Esophagus muscularis mucosa (tissue), 4 donors: Measurements from ENCODE around the gene PITX1. TPM values are rescaled to one million over a fixed set of nuclear protein-coding genes. Genes with fewer than 3 reads are reported as not detected.

ENCODE experiments used
- DNase-seq: peaks from one replicate; pipeline ENCODE4 v3.0.0-alpha.2; 2017; ENCODE audit errors: extremely low spot score
- H3K27ac ChIP-seq, 4 donors: fragments of 200-600 bp; sonication (generic); replicated peaks in 1 of 4; 1 replicate in 3 of 4; 2 replicates in 1 of 4; pipeline ENCODE4 v1.5.1; 2016 to 2019; ENCODE audit warnings: mild to moderate bottlenecking in 1 of 4
- H3K27me3 ChIP-seq, 4 donors: fragments of 200-600 bp; sonication (generic); one replicate each; pipeline versions ENCODE4 v1.5.1 to v1.6.0; 2016 to 2019
- H3K36me3 ChIP-seq, 4 donors: fragments of 200-600 bp; sonication (generic); one replicate each; pipeline ENCODE4 v1.5.1; 2016 to 2019
- H3K4me1 ChIP-seq, 4 donors: fragments of 200-600 bp; sonication (generic); one replicate each; pipeline ENCODE4 v1.5.1; 2016 to 2019
- H3K4me3 ChIP-seq, 4 donors: fragments of 200-600 bp; sonication (generic); 1 replicate in 2 of 4; 2 replicates in 2 of 4; pipeline ENCODE4 v1.5.1; 2016 to 2019; ENCODE audit warnings: mild to moderate bottlenecking in 4 of 4, moderate library complexity in 1 of 4
- H3K9me3 ChIP-seq, 4 donors: fragments of 200-600 bp; sonication (generic); 1 replicate in 3 of 4; 2 replicates in 1 of 4; pipeline ENCODE4 v1.5.1; 2016 to 2019
- EP300 ChIP-seq: sonication (generic); formaldehyde crosslinking; IDR thresholded peaks from one replicate; pipeline ENCODE4 v1.6.1; 2017; ENCODE audit warnings: antibody characterized with exemption
- POLR2A ChIP-seq: fragments of 450-650 bp; IDR thresholded peaks from one replicate; pipeline ENCODE4 v1.6.1; 2017; ENCODE audit warnings: antibody characterized with exemption, moderate library complexity, mild to moderate bottlenecking, low read depth
- POLR2AphosphoS5 ChIP-seq, 2 donors: sonication (generic); formaldehyde crosslinking; IDR thresholded peaks; one replicate each; pipeline ENCODE4 v1.6.1; 2017; ENCODE audit warnings: antibody characterized with exemption in 2 of 2
- WGBS: methylation state at CpG from one replicate; pipeline ENCODE4 v1.1.5; 2018; 5-methylcytosine and 5-hydroxymethylcytosine counted together
- intact Hi-C: fragments of 100-400 bp; cut with DNase I; formaldehyde crosslinking; loops from one replicate; pipeline ENCODE4 v1.15.1; 2023
- total RNA-seq, 4 donors: library from RNA; depleted of rRNA; stranded (reverse); fragments of >200 nt; gene quantifications; one replicate each; pipeline versions ENCODE4 v1.1.0 to v1.2.1, GENCODE V29; 2016
- TF ChIP-seq, protein P1 (sequence below), 3 experiments: fragments of 200-600 bp in 2 of 3; fragments of 450-650 bp in 1 of 3; sonication (generic) in 2 of 3; IDR thresholded peaks; one replicate each; pipeline ENCODE4 v1.5.1; 2017 to 2019; ENCODE audit warnings: antibody characterized with exemption in 3 of 3, mild to moderate bottlenecking in 2 of 3, moderate library complexity in 1 of 3

The PITX1 gene
- total RNA-seq, 4 donors from 2014 or later: 3.7 to 8.7 (median 6.2) TPM

DNA sequence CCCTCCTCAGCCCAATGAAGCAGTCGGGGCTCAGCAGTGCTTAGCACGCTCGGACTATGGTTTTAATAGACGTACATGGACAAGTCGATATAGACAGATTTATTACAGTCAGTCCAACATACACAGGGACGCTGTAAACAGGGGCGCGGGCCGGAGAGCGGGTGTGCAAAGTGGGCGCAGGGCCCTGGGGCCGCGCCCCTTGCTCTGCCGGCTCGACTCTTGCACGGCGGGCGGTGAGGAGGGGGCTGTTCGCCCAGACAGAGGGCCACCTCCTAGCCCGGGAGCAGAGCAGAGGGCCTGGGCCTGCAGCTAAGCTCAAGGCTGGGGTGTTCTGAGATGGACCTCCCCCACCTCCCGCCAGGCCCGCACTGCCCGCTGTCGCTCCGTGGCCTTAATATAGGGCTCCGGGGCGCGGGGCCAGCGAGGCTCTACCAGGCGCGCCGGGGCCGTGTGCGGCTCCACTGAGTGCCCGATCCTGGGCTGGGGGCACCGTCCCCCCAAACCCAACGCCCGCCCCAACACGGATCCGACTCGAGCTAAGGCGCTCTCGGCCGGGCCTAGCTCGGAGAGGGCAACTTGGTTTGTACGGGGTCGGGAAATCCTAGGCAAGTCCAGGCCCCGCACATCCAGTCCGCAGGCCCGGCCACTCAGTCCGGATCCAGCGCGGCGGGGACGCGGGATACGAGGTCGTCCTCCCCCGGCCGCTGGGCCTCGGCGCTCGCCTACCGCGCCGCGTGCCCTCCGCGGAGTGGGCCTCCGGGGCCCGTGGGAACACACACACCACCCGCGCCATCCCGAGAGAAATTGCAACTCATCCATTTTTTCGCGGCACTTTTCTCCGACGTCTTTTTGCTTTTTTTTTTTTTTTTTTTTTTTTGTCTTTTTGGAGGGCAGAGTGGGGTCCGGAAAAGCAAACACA, 6.1 kb downstream of the PITX1 start:
- Histone ChIP-seq H3K4me3 (peak overlapping the region in 1 of 4 donors; percentile 32), H3K36me3 (no peaks in the 10 kb centered on the region), H3K27me3 (peaks cover 21 to 75% (median 52%) of the 10 kb centered on the region in 4 donors), H3K9me3 (no peaks in the 10 kb centered on the region), H3K27ac (peak overlapping the region in 1 of 4 donors; percentile 53), H3K4me1 (peaks cover 22 to 53% (median 48%) of the 10 kb centered on the region in 4 donors)
- TF ChIP-seq EP300 (no peak), POLR2A (no peak), POLR2AphosphoS5 (IDR thresholded peaks at IDR 0.05) (no peak)
- TF ChIP-seq, protein P1, sequence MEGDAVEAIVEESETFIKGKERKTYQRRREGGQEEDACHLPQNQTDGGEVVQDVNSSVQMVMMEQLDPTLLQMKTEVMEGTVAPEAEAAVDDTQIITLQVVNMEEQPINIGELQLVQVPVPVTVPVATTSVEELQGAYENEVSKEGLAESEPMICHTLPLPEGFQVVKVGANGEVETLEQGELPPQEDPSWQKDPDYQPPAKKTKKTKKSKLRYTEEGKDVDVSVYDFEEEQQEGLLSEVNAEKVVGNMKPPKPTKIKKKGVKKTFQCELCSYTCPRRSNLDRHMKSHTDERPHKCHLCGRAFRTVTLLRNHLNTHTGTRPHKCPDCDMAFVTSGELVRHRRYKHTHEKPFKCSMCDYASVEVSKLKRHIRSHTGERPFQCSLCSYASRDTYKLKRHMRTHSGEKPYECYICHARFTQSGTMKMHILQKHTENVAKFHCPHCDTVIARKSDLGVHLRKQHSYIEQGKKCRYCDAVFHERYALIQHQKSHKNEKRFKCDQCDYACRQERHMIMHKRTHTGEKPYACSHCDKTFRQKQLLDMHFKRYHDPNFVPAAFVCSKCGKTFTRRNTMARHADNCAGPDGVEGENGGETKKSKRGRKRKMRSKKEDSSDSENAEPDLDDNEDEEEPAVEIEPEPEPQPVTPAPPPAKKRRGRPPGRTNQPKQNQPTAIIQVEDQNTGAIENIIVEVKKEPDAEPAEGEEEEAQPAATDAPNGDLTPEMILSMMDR (IDR thresholded peaks at IDR 0.05): no peak
- intact Hi-C loops: no loop called here
- DNase-seq: no peak
- 32% methylated on average over 44 of the region's 79 CpGs for whole genome bisulfite sequencing

DNA sequence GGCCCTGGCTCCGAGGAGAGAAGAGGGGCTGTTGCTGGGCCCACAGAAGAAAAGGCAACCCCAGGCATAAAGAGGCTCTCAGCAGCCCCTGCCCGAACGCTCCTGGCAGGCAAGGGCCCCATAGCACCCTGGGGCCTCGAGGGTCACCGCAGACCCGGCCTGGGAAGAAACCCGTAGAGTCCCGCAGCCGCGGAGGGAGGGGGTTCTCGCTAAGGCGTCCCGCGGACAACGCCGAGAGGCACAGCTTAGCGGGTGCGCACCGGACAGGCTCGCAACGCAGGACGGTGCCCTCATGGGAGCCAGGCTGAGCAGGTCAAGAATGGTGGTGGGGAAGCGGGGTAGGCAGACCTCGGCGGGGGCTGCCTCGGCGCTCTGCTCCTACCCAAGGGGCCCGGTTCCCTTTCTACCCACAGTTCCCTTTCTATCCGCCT, 6.7 kb downstream of the PITX1 start:
- H3K36me3 ChIP-seq: no peaks in the 10 kb centered on the region
- peak overlapping the region in 1 of 4 donors; percentile 32 for H3K4me3 ChIP-seq
- intact Hi-C loops: no loop called here
- TF ChIP-seq POLR2AphosphoS5 (IDR thresholded peaks at IDR 0.05): no peak
- no peak for TF ChIP-seq EP300
- TF ChIP-seq POLR2A: no peak
- TF ChIP-seq, protein P1 (IDR thresholded peaks at IDR 0.05): no peak
- H3K27ac ChIP-seq: peak overlapping the region in 1 of 4 donors; percentile 53
- no peak for DNase-seq
- H3K27me3 ChIP-seq: peaks cover 16 to 68% (median 47%) of the 10 kb centered on the region in 4 donors
- WGBS: 58% methylated on average over 24 of the region's 29 CpGs
- H3K9me3 ChIP-seq: no peaks in the 10 kb centered on the region
- peaks cover 19 to 46% (median 42%) of the 10 kb centered on the region in 4 donors for H3K4me1 ChIP-seq

DNA sequence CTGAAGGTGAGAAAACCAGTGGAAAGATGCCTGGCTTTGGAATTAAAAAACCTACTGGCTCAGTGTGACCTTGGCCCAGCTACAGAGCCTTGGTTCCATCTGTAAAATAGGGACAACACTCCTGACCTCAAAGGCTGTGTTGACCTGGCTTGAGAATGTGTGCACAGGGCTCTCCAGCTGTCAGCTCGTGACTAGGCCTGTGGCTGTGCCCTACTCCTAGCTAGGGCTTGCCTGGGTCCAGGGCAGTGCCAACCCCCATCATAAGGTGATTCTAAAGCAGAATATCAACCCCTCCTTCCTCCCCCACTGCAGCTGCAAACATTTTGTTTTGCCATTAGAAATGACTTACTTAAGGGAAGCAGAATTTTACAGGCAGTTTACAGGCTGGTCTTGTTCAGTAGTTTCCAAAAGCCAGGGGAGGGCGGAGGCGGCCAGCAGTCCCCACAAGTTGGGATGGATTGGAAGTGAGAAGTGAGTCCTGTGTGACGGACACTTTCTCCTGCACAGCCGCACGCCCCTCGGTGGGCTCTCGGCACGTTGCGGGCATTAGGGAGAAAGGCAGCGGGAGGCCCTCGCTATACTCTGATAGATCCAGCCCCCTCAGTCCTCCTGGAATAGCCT, 7.3 kb downstream of the PITX1 start:
- Histone ChIP-seq H3K36me3 (no peaks in the 10 kb centered on the region), H3K27me3 (peaks cover 13 to 63% (median 42%) of the 10 kb centered on the region in 4 donors), H3K27ac (peak overlapping the region in 1 of 4 donors; percentile 53), H3K4me3 (no peak overlapping the region), H3K4me1 (peaks cover 19 to 43% (median 37%) of the 10 kb centered on the region in 4 donors), H3K9me3 (no peaks in the 10 kb centered on the region)
- intact Hi-C loops: no loop called here
- WGBS: 81% methylated on average over 11 of the region's 12 CpGs
- TF ChIP-seq EP300 (no peak), POLR2A (no peak), POLR2AphosphoS5 (IDR thresholded peaks at IDR 0.05) (no peak)
- TF ChIP-seq, protein P1 (IDR thresholded peaks at IDR 0.05): no peak
- DNase-seq: no peak

DNA sequence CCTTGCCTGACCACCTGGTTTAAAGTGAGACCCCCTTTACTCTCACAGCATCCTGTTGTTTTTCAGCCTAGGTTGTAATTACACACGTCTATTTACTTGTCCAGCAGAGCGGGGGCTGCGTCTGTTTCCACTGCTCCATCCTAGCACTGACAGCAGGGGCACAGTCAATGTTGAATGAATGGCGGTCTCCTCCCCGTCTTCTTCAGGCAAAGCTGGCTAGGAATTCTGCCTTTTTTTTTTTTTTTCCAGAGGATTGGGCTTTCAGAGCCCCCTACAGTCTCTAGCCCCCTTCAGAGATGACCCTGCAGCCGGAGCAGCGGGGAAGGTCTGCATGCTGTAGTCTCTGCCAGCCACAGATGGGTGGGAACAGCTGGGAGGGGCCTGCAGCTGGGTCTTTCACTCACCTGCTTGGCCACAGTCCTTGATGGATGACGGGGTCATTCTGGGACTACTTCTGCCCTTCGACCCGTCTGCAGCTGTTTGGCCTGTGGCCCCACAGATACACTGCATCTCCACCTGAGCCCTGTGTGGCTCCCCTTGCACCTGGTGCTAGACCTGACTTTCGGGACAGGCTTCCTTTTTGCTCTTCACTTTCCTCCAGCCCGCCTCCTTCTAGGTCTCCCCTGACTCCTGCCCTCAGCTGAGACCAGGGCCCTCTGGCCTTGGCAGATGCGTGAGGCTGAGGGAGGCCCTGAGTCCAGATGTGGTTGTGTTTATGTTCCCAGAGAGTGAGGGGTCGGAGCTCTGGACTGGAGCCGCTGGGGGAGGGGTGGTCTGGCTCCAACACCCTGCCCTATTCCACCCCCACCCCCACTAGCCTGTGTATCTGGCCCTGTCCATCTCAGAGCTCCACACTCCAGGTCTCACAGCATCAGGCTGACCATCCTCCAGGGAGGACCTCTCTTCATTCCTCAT, 8.0 kb downstream of the PITX1 start:
- TF ChIP-seq POLR2AphosphoS5 (IDR thresholded peaks at IDR 0.05): no peak
- TF ChIP-seq EP300: no peak
- no peak for TF ChIP-seq POLR2A
- TF ChIP-seq, protein P1 (IDR thresholded peaks at IDR 0.05): no peak
- intact Hi-C loops: no loop called here
- H3K27me3 ChIP-seq: peaks cover 5 to 55% (median 34%) of the 10 kb centered on the region in 4 donors
- WGBS: 85% methylated on average over 15 of the region's 15 CpGs
- no peak overlapping the region for H3K27ac ChIP-seq
- H3K9me3 ChIP-seq: no peaks in the 10 kb centered on the region
- no peak for DNase-seq
- H3K4me1 ChIP-seq: peaks cover 14 to 36% (median 29%) of the 10 kb centered on the region in 4 donors
- H3K36me3 ChIP-seq: no peaks in the 10 kb centered on the region
- H3K4me3 ChIP-seq: no peak overlapping the region
